GM21367 (cell line): Measurements from ENCODE around the gene CDK14.

Experiments
- ATAC-seq: cut with Tn5 transposase; IDR thresholded peaks from one replicate; pipeline ENCODE4 v1.9.1; 2021; ENCODE audit not compliant: unreplicated experiment

Gene CDK14

GRCh38 chr7:90596671-90597562 lies 796 bp downstream of the CDK14 start:
- ATAC-seq, result peak; percentile 18

- no peak for ATAC-seq
Measured at GRCh38 chr7:90597563-90598253, 1.6 kb downstream of the CDK14 start.

- ATAC-seq, result no peak
Measured at GRCh38 chr7:90599038-90599437, 2.9 kb downstream of the CDK14 start.

- no peak for ATAC-seq
Measured at GRCh38 chr7:90599892-90600555, 3.9 kb downstream of the CDK14 start.

GRCh38 chr7:90602303-90602702 lies 6.2 kb downstream of the CDK14 start:
- ATAC-seq, result no peak

- ATAC-seq, result no peak
Measured at GRCh38 chr7:90603346-90603745, 7.2 kb downstream of the CDK14 start.

- ATAC-seq, result no peak
Measured at GRCh38 chr7:90604383-90604782, 8.3 kb downstream of the CDK14 start.

- no peak for ATAC-seq
Measured at GRCh38 chr7:90605055-90605454, 8.9 kb downstream of the CDK14 start.

- no peak for ATAC-seq
Measured at GRCh38 chr7:90607196-90607595, 11.1 kb downstream of the CDK14 start.

- ATAC-seq, result no peak
Measured at GRCh38 chr7:90610105-90610504, 14.0 kb downstream of the CDK14 start.

GRCh38 chr7:90611115-90611514 lies 15.0 kb downstream of the CDK14 start:
- ATAC-seq, result no peak

GRCh38 chr7:90613088-90613498 lies 17.0 kb downstream of the CDK14 start:
- peak; percentile 93 for ATAC-seq

GRCh38 chr7:90617442-90617841 lies 21.3 kb downstream of the CDK14 start:
- no peak for ATAC-seq

GRCh38 chr7:90618876-90619275 lies 22.8 kb downstream of the CDK14 start:
- no peak for ATAC-seq

- peak; percentile 67 for ATAC-seq
Measured at GRCh38 chr7:90621125-90621746, 25.1 kb downstream of the CDK14 start.

- ATAC-seq, result no peak
Measured at GRCh38 chr7:90621747-90622140, 25.6 kb downstream of the CDK14 start.

- no peak for ATAC-seq
Measured at GRCh38 chr7:90622670-90623069, 26.5 kb downstream of the CDK14 start.

GRCh38 chr7:90624225-90624911 lies 28.2 kb downstream of the CDK14 start:
- ATAC-seq, result no peak

- no peak for ATAC-seq
Measured at GRCh38 chr7:90625051-90625450, 28.9 kb downstream of the CDK14 start.

- no peak for ATAC-seq
Measured at GRCh38 chr7:90625562-90625961, 29.4 kb downstream of the CDK14 start.

- no peak for ATAC-seq
Measured at GRCh38 chr7:90626013-90626412, 29.9 kb downstream of the CDK14 start.
